Glomerular visceral epithelial cell (primary cell): ENCODE results near the gene COMMD3.
"Not testable (repeated sequence)": the region's sequence is repeated elsewhere in the genome, so short reads cannot be mapped to it uniquely, and the experiment has no call there.

Source experiments
- DNase-seq: peaks from one replicate; pipeline ENCODE4 v3.0.0-alpha.2; 2016; ENCODE audit errors: extremely low spot score

The COMMD3 gene

GRCh38 chr10:22338931-22339330 lies 22.7 kb downstream of the COMMD3 start:
- no peak for DNase-seq

GRCh38 chr10:22339761-22340328 lies 23.7 kb downstream of the COMMD3 start:
- no peak for DNase-seq

DNA sequence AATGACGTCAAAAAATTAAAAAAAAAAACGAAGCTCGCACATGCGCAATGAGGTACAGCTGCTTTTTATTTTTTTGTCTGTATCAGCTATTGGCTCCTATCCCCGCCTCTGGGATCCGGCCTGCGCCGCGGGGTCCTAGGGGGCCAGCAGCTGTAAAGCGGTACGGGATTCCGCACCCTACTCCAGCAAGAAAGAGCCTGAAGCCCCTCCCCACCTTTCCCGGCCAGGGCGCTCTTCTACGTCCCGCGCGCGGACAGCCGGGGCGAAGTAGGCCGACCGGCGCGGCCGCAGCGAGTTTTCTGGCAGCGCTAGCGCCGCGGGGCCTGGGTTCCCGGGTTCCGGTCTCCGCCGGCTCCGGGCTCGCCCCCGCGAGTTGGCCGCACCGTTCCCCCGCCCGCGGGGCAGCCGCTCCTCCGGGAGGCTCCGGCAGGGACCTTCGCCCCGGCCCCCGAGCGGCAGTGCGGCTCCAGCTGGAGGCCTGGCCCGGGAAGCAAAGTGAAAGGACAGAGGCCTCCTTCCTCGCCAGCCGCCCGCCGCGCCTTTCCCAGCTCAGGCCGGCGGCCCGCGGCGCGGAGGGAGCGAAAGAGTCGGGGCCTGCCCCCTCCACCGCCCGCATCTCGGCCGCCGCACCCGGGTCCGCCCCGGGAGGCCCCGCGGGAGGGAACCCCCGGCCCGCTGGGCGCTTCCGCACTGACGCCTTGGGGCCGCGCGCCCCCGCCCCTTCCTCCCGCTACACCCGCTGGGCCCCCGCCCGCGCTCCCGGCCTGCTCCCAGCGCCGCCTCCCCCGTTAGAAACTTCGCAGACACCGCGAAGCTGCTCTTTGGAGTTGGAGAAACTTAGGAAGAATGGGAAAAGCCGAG lies 24.4 kb downstream of the COMMD3 start:
- peak; percentile 84 for DNase-seq

DNA sequence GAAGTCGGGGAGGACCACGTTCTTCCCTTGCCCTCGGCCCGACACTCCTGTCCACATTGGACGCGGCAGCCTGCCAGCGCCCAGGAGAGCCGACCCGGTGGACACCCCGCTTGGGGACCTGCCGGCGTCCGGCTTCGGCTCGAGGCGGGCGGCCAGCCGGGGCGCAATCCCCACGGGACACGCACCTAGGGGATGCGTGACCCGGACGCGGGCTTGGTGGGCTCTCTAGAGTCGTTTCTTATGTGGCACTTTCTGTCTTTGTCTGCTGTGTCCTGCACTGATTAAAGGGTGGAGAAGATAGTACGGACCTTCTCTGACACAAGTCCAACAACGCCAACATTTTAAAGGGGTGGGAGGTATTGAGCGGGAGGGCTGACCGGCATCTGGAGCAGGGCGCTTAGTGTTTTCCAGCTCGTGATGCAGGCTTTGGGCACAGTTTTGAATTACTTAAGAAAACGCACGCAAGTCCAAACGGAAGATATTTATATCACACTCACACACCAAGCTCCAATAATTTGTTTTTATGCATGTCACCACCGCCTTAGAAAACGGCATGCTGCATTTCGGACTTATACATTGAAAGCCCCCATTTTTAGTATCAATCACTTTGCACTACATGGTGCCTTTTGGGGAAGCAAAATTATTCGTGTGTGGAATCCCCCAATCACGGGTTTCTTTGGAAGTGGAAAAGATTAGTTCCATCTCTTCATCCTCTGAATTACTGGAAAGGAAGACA lies 25.2 kb downstream of the COMMD3 start:
- no peak for DNase-seq

GRCh38 chr10:22341926-22342196 lies 25.7 kb downstream of the COMMD3 start:
- DNase-seq = no peak

DNA sequence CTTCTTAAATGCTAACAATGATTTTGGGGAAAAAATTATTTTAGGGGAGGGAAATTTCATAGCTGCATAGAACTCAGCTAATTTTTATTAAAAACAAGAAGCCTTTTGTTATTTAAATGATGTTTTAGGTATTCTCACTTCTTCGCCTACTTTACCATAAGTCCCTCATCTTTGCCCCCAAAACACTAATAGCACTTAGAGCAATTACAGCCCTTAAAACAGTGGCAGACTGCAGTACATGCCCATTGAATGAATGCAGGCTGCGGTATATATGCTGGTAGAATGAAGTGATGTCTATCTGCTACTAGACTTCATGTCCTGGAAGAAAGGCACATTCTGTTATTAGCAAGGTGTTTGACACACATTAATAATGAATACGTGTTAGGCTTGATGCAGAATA lies 26.2 kb downstream of the COMMD3 start:
- DNase-seq = no peak

DNA sequence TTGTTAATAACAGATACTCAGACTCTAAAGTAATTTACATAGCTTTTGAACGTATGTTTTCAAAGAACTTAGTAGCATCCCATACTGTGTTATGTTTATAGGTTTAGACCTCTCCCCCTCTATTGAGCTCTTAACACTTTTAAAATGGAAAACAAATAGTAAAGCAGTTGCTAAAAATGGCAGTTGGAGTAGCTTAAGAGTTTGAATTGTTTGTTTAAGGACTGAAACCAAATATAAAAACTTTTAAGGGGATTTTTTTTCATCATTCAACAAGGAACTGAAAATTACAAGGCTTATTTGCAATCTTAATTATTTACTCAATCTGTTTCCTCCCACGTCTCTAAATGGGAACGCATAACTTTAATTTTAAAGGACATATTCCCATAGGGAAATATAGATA lies 27.5 kb downstream of the COMMD3 start:
- no peak for DNase-seq

DNA sequence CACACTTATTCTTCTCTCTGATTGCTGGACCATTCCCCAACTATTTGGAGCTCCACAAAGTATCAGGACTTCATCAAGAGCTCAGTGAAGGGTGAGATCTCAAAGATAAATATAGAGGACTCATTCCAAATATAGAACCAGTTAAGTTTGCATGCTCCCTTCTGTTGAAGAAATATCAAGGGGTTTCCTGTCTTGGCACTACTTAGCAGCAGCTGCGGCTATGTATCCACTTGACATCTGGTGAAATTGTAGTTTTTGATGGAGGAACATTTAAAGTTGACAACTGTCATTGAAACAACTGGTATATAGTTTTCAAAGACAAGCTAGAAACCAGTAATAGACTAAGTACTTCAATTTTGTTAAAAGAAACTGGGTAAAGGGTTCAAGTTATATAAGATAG lies 28.1 kb downstream of the COMMD3 start:
- DNase-seq = no peak

- no peak for DNase-seq
Measured at GRCh38 chr10:22344781-22345300, 28.7 kb downstream of the COMMD3 start.

- no peak for DNase-seq
Measured at GRCh38 chr10:22345301-22346095, 29.3 kb downstream of the COMMD3 start, which contains the start of gene SPAG6. Gene SPAG6 (plus strand): TSS chr10:22345496. CDS start chr10:22345612, 116 bp downstream.

- DNase-seq = no peak
Measured at GRCh38 chr10:22346096-22346661, 30.0 kb downstream of the COMMD3 start.

- no peak for DNase-seq
Measured at GRCh38 chr10:22349755-22350154, 33.6 kb downstream of the COMMD3 start.

GRCh38 chr10:22351131-22351703 lies 35.0 kb downstream of the COMMD3 start:
- DNase-seq = no peak

GRCh38 chr10:22356324-22356873 lies 40.2 kb downstream of the COMMD3 start:
- DNase-seq = no peak

GRCh38 chr10:22357770-22358169 lies 41.6 kb downstream of the COMMD3 start:
- DNase-seq = not testable (repeated sequence)

- DNase-seq = no peak
Measured at GRCh38 chr10:22363305-22363704, 47.1 kb downstream of the COMMD3 start.

- no peak for DNase-seq
Measured at GRCh38 chr10:22364407-22365140, 48.4 kb downstream of the COMMD3 start.

DNA sequence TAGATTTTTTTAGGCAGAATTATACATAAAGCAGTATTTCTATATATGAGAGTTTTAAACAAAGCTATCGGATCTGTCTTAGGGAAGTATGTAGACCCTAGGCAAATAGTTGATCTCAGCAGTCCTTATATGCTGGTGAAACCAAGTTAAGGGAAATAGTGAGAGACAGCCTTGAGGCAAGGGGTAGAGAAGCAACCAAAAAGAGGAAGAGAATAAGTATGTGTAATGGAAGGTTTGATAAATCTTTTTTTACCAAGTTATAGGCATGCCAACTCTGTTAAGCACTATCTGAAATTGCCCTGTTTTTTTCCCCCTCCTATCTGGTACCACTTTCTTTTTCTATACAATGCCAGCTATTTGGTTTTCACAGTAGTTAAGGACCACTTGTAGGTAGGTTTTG lies 49.0 kb downstream of the COMMD3 start:
- DNase-seq = no peak

- DNase-seq = no peak
Measured at GRCh38 chr10:22365644-22366434, 49.7 kb downstream of the COMMD3 start.

- DNase-seq = no peak
Measured at GRCh38 chr10:22366435-22366703, 50.2 kb downstream of the COMMD3 start.
